A549 treated with CORT108297 at 1 μM for 4 hours (cell line): ENCODE measurements around the gene NBR1. TPM values are rescaled to one million over a fixed set of nuclear protein-coding genes. Genes with fewer than 3 reads are reported as not detected.

Source experiments
- total RNA-seq: library from RNA; stranded (reverse); fragments of 200-300 nt; extraction: Qiagen RNA extraction; gene quantifications from 5 replicates; pipeline ENCODE4 v1.2.3, GENCODE V29; 2022

Gene NBR1
- total RNA-seq, result 33.5 to 47.4 TPM (median 43.8 TPM) in 5 replicates

GRCh38 chr17:43170766-43171585 is at the start of gene NBR1:
NBR1 (plus strand) TSS chr17:43171214; CDS start chr17:43175800, 4,586 bp downstream.

GRCh38 chr17:43125133-43125966 is 45.7 kb upstream of the NBR1 start, which contains the start of gene BRCA1:
BRCA1 (minus strand) TSS chr17:43125364; CDS start chr17:43124096, 1,268 bp downstream.

DNA sequence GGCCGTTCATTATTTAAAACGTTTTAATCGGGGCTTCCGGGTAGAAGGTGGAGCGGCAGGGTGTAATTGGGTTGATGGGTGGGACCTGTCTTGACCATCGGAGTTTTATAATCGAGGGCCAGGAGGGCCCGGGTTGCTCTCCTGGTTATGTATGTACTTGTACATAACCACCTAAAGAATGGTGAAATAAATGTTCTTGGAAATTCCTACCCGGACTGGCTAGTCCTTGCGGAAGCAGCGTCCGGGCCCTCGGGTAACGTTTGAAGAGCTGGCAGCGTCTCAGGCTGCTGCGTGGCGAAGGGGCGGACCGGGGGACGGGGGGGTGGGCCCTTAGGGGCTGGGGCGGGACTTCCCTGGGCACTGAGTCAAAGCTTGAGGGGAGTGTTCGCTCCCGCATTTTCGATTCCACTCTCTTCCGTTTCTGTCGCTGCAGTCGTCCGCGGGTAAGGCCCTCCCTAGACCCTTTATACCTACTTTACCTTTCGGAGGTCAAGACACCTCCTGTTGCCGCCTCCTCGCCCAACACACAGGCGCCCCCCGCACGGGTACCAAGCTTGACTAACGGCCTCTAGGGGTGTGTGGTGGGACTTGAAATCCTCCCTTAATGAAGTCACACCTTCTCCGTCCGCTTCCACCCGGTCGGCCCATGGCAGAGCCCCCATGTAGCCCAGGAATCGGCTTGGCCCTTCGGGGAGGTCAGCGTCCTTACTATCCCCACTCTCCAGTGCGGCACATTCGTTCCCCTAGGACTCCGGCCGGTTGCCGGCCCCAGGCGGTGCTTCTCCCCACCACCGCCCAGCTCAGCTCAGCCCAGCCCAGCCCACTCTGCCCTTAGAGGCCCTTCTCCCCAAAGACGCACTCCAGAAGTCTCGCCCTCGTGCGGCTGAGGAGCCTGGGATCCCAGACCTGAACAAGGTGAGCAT is 40.7 kb downstream of the NBR1 start, which contains the start of gene TMEM106A:
TSS of gene TMEM106A (plus strand) at position 396 of the 923 bp plus-strand sequence. CDS start 1,167 bp downstream, outside the sequence.

GRCh38 chr17:43228020-43228782 is 57.2 kb downstream of the NBR1 start, which contains the start of gene CCDC200:
CCDC200 (minus strand) TSS chr17:43228623; CDS start chr17:43228554, 69 bp downstream.

DNA sequence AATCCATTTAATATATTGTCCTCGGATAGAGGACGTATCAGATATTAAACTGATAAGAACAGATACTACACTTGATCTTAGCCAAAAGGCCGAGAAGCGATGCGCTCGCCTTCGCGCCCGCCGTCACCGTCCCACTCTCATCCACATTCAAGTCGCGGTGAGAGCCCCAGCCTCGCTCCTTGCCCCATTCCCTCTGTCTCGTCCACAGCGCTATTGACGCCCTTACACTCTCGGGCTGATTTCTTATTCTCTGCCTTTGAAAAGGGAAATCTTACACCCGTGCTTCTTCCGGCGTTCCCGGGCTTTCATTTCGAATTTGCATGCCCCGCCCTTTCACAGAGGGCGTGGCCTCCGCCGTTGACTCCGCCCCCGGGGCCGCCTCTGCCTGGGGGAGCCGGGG is 62.9 kb downstream of the NBR1 start, which contains the start of gene RNU2-1:
TSS of gene RNU2-1 (minus strand) at position 101 of the 400 bp plus-strand sequence.

Other genes starting within 250 kb of the NBR1 start
- 53.3 to 63.0 TPM (median 57.0 TPM) in 5 replicates for gene AARSD1, start 206.8 kb upstream of the NBR1 start, total RNA-seq
- 0.67 to 1.4 TPM (median 1.2 TPM) in 5 replicates for gene PTGES3L, start 191.1 kb upstream of the NBR1 start, total RNA-seq
- 19.7 to 21.0 TPM (median 20.7 TPM) in 5 replicates for gene RUNDC1, start 190.6 kb upstream of the NBR1 start, total RNA-seq
- 2,812 to 3,317 TPM (median 2,997 TPM) in 5 replicates for gene RPL27, start 172.8 kb upstream of the NBR1 start, total RNA-seq
- gene IFI35, start 164.4 kb upstream of the NBR1 start, total RNA-seq, result 17.4 to 21.8 TPM (median 18.7 TPM) in 5 replicates
- gene VAT1, start 148.8 kb upstream of the NBR1 start, total RNA-seq, result 209 to 246 TPM (median 236 TPM) in 5 replicates
- 0.13 to 0.22 TPM (median 0.15 TPM) in 5 replicates for gene RND2, start 146.0 kb upstream of the NBR1 start, total RNA-seq
- gene BRCA1, start 45.9 kb upstream of the NBR1 start, total RNA-seq, result 20.3 to 28.5 TPM (median 26.2 TPM) in 5 replicates
- gene TMEM106A, start 40.7 kb downstream of the NBR1 start, total RNA-seq, result 0.82 to 1.5 TPM (median 0.96 TPM) in 5 replicates
- not detected in 5 replicates for gene CCDC200, start 57.4 kb downstream of the NBR1 start, total RNA-seq
- gene RNU2-1, start 62.8 kb downstream of the NBR1 start, total RNA-seq, result not detected in 5 replicates
- 16.4 to 24.0 TPM (median 20.1 TPM) in 5 replicates for gene ARL4D, start 227.8 kb downstream of the NBR1 start, total RNA-seq